HG02642 (cell line): ENCODE data around the gene ADCY3.

Source experiments
- ATAC-seq: cut with Tn5 transposase; IDR thresholded peaks from one replicate; pipeline ENCODE4 v1.9.1; 2021; ENCODE audit warnings: mild to moderate bottlenecking; ENCODE audit not compliant: unreplicated experiment, poor library complexity

The ADCY3 gene

GRCh38 chr2:24878341-24878740 is 41.7 kb downstream of the ADCY3 start:
- ATAC-seq = no peak

DNA sequence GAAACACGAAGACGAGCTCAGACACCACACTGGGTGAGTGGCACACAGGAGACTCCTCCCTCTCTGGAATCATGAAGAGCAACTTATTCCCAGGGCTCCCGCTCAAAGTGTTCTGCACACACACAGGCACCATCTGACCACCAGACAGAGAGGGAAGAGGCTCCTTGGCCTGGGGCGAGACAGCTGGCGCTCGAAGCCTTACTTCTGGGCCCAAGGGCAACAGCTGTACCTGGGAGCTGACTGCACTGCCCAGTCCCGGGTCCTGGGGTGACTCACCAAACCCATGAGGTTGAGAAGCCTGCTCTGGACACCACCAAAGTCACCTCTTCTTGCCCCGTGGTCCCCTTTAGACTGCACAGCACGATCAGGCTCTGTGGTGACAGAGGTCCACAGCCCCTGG is 42.4 kb downstream of the ADCY3 start:
- ATAC-seq = no peak

DNA sequence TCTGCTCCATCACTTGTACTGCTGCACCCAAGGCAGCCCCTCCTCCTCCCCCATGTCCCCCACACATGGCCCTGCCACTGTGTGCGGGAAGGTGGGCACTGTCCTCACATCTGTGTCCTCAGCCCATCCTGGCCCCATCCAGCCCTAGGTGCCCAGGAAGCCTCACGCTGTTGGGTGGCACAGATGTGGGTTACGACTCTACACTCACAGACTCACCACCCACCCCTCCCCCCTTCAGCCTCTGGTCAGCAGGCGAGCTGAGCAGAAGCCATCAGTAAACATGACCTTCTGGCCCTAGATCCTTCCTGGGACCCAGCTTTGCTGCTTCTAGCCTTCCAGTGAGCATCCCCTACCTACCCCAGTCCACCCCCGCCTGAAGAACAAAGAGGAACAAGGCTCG is 43.0 kb downstream of the ADCY3 start:
- no peak for ATAC-seq

DNA sequence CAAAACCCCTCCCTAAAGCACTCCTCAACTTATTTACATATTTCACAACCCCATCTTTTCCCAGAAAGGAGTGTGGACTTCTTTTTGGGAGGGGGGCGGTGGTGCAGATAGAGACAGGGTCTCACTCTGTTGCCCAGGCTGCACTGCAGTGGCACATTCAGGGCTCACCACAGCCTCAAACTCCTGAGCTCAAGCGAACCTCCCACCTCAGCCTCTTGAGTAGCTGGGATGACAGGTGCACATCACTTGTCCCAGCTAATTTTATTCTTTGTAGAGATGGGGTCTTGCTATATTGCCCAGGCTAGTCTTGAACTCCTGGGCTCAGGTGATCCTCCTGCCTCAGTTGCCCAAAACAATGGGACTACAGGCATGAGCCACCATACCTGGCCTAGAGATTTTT is 44.1 kb downstream of the ADCY3 start:
- ATAC-seq = no peak

DNA sequence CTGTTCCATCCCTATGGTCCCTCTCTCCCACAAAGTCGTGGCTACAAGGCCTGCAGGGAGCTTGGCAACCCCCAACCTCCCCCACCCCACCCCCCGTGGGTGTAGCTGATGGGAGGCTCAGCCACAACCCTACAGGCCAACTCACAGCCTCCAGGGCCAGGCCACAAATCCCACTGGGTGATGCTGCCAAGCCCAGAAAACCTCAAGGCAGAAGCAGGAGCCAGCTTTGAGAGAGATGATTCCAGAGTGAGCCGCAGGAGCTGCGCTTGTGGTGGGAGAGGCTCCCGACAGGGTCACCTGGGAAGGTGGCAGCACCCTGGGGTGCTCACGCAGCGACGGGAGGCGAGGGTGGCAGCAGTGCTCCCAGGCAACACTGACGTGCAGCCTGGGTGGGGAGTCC is 44.8 kb downstream of the ADCY3 start:
- ATAC-seq = no peak

DNA sequence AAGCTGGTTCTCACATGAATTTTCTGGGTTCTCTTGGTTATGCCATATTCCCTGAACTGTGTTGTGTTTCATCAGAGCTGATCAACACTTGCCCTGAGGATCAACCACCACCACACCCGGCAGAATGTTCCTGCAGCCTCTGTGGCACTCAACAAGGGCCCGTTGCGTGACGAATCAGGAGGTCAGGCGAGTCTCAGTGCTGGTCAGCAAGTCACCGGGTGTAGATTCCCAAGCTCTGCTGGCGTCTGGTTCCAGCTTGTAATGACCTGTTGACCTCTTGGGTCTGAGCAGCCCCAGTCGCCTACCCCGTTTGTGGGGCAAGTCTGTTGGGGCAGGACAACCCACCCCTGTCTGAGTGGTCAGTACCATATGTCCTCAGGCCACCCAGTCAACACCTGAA is 46.0 kb downstream of the ADCY3 start:
- ATAC-seq = no peak

- ATAC-seq = no peak
Measured at GRCh38 chr2:24873619-24874018, 46.4 kb downstream of the ADCY3 start.

DNA sequence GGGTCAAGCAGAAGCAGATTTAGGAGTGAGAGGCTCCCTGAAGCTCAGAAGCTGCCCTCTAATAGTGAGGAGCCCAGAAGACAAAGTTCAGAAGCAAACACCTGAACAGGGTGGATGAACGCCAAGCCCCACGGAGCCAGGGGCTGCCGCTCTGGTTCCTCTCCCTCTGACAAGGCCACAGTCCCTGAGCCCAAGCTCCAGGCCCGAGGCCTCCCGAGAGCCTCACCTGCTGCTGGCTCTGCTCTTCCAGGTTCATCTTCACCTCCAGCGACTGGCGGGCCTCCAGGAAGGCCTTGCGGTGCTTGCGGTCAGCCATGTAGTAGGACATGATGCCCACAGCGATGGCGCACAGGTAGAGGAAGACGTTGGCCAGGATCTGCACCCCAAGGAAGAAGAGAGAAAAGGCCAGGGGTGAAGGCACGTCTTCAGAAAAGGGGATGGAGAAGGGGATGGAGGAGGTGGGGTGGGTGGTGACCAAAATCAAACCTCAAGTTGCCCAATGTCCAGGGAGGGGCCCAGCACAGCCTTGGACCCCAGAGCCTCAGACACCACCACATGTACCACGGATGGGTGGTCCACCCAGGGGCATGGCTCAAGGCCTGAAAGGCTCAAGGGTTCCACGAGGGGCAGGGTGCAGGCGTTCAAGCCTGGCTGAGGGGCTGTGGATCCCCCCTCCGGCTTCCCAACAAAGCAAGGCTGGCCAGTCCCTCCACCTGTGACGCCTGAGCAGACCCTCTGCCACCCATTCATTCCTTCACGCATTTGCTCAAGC is 47.5 kb downstream of the ADCY3 start:
- no peak for ATAC-seq

- ATAC-seq = no peak
Measured at GRCh38 chr2:24871852-24872333, 48.1 kb downstream of the ADCY3 start.

DNA sequence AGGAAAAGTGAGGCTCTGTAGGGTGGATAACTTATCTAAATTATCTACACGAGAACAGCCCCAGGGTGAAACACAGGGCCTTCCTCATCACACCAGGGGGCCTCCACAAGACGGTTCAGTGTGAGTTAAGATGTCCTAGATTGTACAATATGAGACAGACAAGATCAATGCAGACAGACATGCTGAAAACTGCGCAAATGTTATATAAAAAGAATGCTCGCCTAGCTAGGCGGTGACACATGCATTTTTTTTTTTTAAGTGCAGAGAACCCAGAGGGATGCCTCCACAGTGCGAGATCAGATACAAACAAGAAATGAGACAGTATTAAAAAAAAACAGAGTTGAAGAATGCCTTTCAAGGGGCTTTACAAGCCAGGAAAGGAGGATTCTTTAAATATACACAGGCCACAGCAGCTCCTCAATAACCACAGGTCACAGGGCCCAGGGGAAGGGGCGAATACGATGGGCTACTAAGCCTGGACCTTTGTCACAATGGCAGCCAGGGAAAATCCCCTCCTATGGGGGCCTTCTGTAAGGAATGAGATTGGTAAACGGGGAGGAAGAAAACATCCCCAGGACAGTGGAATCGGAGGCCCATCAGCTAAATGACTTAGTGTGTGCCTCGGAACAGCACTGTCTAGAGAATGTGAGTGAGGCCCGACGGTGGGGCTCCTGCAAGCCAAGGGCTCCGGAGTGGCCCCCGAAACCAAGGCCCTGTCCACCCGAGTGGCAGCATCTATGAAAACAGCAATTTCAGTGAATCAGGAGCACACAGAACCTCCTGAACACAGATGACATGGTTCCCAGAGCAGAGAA is 48.9 kb downstream of the ADCY3 start:
- no peak for ATAC-seq

GRCh38 chr2:24870440-24870839 is 49.6 kb downstream of the ADCY3 start:
- ATAC-seq = no peak

DNA sequence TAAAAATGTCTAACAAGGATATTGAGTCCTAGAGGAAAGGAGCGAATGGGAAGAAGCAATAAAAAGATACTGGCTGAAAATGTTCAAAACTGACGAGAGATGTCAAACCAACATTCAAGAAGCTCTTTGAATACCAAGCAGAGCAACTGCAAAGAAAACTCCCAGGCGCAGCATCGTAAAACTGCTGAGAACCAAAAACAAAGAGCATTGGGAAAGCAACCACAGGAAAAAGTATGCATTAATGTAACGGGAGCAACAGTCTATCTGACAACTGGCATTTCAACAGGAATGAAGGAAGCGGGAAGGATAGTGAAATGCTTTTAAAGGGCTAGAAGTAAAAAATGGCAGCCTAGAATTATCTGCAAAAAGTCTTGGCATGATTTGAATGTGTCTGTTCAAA is 53.1 kb downstream of the ADCY3 start:
- ATAC-seq = no peak

- ATAC-seq = no peak
Measured at GRCh38 chr2:24863641-24864040, 56.4 kb downstream of the ADCY3 start.

DNA sequence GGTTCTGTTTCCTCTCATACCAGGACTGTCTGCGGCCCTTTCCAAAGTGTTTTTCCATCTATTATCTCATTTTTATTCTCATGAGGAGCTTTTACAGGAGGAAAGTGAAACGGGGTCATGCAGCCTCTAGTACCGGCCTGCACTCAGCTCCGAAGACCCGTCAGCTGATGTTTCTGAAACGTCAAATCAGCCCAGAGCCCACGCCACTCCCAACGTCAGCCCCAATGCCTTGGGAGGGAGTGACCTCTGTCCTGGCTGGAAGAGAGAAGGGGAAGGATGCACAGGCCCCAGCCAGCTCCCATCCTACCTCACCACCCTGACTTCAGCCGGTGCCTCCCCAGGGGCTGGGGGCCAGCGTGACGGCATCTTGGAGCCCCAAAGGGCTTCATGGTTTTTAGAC is 58.5 kb downstream of the ADCY3 start:
- ATAC-seq = no peak

GRCh38 chr2:24860631-24861030 is 59.4 kb downstream of the ADCY3 start:
- no peak for ATAC-seq

- no peak for ATAC-seq
Measured at GRCh38 chr2:24859968-24860600, 60.0 kb downstream of the ADCY3 start.

GRCh38 chr2:24858996-24859395 is 61.0 kb downstream of the ADCY3 start:
- no peak for ATAC-seq

DNA sequence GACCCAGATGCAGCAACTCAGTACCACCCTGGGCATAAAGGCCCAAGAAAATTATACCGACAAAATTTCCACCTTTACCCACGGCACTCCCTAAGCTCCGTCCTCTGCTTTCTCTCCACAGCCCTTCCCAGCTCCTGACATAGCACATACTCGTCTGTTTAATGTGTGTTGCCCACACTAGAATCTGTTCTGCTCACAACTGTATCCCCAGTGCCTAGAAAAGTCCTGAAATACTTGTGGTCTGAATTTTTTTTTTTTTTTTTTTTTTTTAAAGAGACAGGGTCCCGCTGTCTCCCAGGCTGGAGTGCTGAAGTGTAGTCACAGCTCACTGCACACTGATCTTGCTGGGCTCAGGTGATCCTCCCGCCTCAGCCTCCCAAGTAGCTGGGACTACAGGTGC is 62.3 kb downstream of the ADCY3 start:
- no peak for ATAC-seq

DNA sequence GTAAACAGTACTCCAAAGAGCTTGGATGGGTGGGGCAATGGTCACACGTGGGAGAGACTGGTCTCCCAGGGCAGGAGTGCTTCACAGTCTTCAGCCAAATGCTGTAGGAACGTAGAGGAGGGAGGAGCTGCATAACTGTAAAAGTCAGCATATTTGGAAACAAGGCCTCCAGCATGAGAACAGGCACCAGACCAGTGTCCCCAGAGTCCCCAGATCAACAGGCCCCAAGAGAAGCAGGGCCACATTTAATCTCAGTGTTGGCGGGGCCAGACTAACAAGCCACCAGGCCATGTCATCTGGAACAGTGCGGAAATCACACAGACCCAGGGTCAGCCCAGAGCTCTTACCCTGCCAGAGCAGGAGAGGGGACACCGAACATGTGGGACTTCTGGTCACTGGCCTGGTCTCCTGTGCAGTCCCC is 63.2 kb downstream of the ADCY3 start:
- no peak for ATAC-seq

GRCh38 chr2:24855726-24856125 is 64.3 kb downstream of the ADCY3 start:
- ATAC-seq = no peak

DNA sequence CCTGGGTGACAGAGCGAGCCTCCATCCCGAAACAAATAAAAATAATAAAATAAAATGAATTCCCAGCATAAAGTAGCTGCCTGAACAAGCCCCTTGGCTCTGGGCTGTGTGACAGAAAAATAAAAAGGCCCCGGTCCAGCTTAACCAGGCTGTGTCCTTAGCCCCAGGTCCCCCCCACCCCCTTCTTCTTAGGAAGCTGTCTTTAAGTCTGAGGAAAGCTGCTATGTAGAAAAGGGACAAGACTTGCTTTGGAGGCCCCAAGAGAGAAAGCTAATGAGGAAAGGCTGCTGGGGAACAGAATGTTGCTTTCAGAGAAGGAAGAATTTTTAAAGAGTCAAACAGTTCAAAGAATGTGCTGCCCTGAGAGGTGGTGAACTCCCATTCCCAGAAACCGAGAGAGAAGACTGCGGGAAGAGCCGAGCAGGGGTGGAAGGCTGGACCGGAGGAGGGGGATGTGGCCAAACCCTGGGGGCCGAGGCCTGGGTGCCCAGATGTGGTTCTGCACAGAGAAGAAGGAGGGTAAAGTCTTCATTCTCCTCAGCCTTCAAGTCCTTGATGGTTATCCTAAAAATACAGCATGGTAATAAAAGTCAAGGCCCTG is 64.9 kb downstream of the ADCY3 start:
- no peak for ATAC-seq
